GM12878 (cell line): ENCODE results near the gene GMNN. TPM values are rescaled to one million over a fixed set of nuclear protein-coding genes. Genes with fewer than 3 reads are reported as not detected.

ENCODE experiments used
- ATF7 ChIP-seq: fragments of 450-650 bp; IDR thresholded peaks from 2 replicates; pipeline ENCODE4 v1.6.1; 2016; ENCODE audit warnings: low read depth, mild to moderate bottlenecking
- FOXK2 ChIP-seq: fragments of 450-650 bp; IDR thresholded peaks from 2 replicates; pipeline ENCODE4 v1.6.1; 2017; ENCODE audit warnings: mild to moderate bottlenecking, moderate library complexity
- HSF1 ChIP-seq: fragments of 150-350 bp; IDR thresholded peaks from 2 replicates; pipeline ENCODE4 v1.6.1; 2014; ENCODE audit warnings: mild to moderate bottlenecking, low read depth, low read length
- PAX5 ChIP-seq: IDR thresholded peaks from 2 replicates; pipeline ENCODE4 v1.6.1; 2011; ENCODE audit warnings: low read depth, low read length, borderline replicate concordance
- YBX1 ChIP-seq: fragments of 450-650 bp; IDR thresholded peaks from 2 replicates; pipeline ENCODE4 v1.6.1; 2016; ENCODE audit warnings: antibody characterized with exemption
- ZZZ3 ChIP-seq: IDR thresholded peaks from 2 replicates; pipeline ENCODE4 v1.6.1; 2011; ENCODE audit warnings: low read depth; ENCODE audit not compliant: control insufficient read depth, insufficient read length
- polyA plus RNA-seq, 11 experiments: library from polyadenylated mRNA; depleted of rRNA in 4 of 11; unstranded in 6 of 11; stranded (reverse) in 5 of 11; fragments of >200 nt; fragmentation: Nextera tagmentation in 4 of 11; fragmentation: Illumina TruSeq in 1 of 11; extraction: Ambion mirVana in 4 of 11; extraction: Trizol in 1 of 11; gene quantifications; 1 replicate in 1 of 11; 2 replicates in 10 of 11; pipeline versions ENCODE4 v1.2.1 to v1.2.3, GENCODE V29; 2011 to 2016; ENCODE audit warnings: inconsistent platforms in 2 of 11, missing spikeins in 2 of 11, low read depth in 1 of 11
- total RNA-seq, 4 experiments: library from RNA; depleted of rRNA in 3 of 4; stranded (reverse); fragments of >200 nt in 3 of 4; fragmentation: Illumina TruSeq in 1 of 4; extraction: Trizol in 1 of 4; gene quantifications; 2 replicates each; pipeline versions ENCODE4 v1.2.1 to v1.2.3, GENCODE V29; 2013 to 2021
- TF ChIP-seq, protein P1 (sequence below): fragments of 450-650 bp; IDR thresholded peaks from 2 replicates; pipeline ENCODE4 v1.6.1; 2017; ENCODE audit warnings: mild to moderate bottlenecking, low read depth, inconsistent platforms; ENCODE audit not compliant: poor library complexity, severe bottlenecking
- TF ChIP-seq, protein P2 (sequence below): fragments of 450-650 bp; IDR thresholded peaks from 2 replicates; pipeline ENCODE4 v1.6.1; 2016; ENCODE audit warnings: mild to moderate bottlenecking

Gene GMNN
- total and polyA plus RNA-seq, 10 of the 15 experiments (the other 5 are each of a cell fraction or from before 2014, with no cell fraction given): 51.9 to 153 (median 105) TPM

- TF ChIP-seq YBX1 (no peak), FOXK2 (no peak), ZZZ3 (no peak), HSF1 (no peak), ATF7 (no peak), PAX5 (no peak)
- TF ChIP-seq, protein P1, sequence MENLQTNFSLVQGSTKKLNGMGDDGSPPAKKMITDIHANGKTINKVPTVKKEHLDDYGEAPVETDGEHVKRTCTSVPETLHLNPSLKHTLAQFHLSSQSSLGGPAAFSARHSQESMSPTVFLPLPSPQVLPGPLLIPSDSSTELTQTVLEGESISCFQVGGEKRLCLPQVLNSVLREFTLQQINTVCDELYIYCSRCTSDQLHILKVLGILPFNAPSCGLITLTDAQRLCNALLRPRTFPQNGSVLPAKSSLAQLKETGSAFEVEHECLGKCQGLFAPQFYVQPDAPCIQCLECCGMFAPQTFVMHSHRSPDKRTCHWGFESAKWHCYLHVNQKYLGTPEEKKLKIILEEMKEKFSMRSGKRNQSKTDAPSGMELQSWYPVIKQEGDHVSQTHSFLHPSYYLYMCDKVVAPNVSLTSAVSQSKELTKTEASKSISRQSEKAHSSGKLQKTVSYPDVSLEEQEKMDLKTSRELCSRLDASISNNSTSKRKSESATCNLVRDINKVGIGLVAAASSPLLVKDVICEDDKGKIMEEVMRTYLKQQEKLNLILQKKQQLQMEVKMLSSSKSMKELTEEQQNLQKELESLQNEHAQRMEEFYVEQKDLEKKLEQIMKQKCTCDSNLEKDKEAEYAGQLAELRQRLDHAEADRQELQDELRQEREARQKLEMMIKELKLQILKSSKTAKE: no peak
- TF ChIP-seq, protein P2, sequence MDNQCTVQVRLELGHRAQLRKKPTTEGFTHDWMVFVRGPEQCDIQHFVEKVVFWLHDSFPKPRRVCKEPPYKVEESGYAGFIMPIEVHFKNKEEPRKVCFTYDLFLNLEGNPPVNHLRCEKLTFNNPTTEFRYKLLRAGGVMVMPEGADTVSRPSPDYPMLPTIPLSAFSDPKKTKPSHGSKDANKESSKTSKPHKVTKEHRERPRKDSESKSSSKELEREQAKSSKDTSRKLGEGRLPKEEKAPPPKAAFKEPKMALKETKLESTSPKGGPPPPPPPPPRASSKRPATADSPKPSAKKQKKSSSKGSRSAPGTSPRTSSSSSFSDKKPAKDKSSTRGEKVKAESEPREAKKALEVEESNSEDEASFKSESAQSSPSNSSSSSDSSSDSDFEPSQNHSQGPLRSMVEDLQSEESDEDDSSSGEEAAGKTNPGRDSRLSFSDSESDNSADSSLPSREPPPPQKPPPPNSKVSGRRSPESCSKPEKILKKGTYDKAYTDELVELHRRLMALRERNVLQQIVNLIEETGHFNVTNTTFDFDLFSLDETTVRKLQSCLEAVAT: no peak
Observed at GRCh38 chr6:24740861-24741260, 33.9 kb upstream of the GMNN start (continued).
